Measurements from ENCODE around the gene GRIFIN.

The GRIFIN gene

GRCh38 chr7:2431260-2431867 is 44.8 kb downstream of the GRIFIN start:
- TF ChIP-seq CTCF (conservative IDR thresholded peaks at IDR 0.05; ENCODE audit: low read depth, low read length): peak; percentile 49
- no peak overlapping the region for H3K4me3 ChIP-seq (ENCODE audit: low read length)
- no peak for DNase-seq (ENCODE audit: low read depth)

- no peak for DNase-seq (ENCODE audit: low read depth)
- TF ChIP-seq CTCF (conservative IDR thresholded peaks at IDR 0.05; ENCODE audit: low read depth, low read length): no peak
Observed at GRCh38 chr7:2425749-2426148, 50.4 kb downstream of the GRIFIN start.

More at GRCh38 chr7:2425749-2426148, 50.4 kb downstream of the GRIFIN start:
- H3K4me3 ChIP-seq (ENCODE audit: low read length): no peak overlapping the region
